Endothelial cell of umbilical vein (primary cell): ENCODE results near the gene TTC24. TPM values are rescaled to one million over a fixed set of nuclear protein-coding genes. Genes with fewer than 3 reads are reported as not detected.

Experiments used
- BruUV-seq: library from RNA; stranded (reverse); fragments of 400-500 nt; replicated peaks from 2 replicates; lab custom pipeline; 2021; lab: Mats Ljungman, UMichigan
- CTCF ChIA-PET: fragments of 300-600, 350-600 bp; sonication (Branson Sonifier 250); formaldehyde crosslinking; loops from one replicate; lab custom pipeline; 2021; ENCODE audit warnings: antibody characterized with exemption, inconsistent platforms; lab: Charles Lee
- POLR2A ChIA-PET: fragments of 300-600, 350-600 bp; sonication (Branson Sonifier 250); formaldehyde crosslinking; loops from one replicate; lab custom pipeline; 2021; ENCODE audit warnings: antibody characterized with exemption, inconsistent platforms; lab: Charles Lee
- DNase-seq: peaks from one replicate; pipeline ENCODE4 v3.0.0-alpha.2; 2011; ENCODE audit warnings: low read depth, low spot score
- FAIRE-seq: peaks from 2 replicates; lab custom pipeline; 2011; peaks lifted over from hg19 to GRCh38; lab: Jason Lieb, UNC
- H2AFZ ChIP-seq: 2 replicates; pipeline ENCODE4 v1.6.0; 2012; ENCODE audit warnings: low read depth, low read length, control low read depth, inconsistent platforms
- H3K27ac ChIP-seq: 2 replicates; pipeline ENCODE4 v1.5.1; 2011; ENCODE audit warnings: low read depth, mild to moderate bottlenecking, control low read depth, low read length, moderate library complexity; ENCODE audit not compliant: insufficient read depth
- H3K27me3 ChIP-seq, 2 experiments: 2 replicates each; pipeline versions ENCODE4 v1.6.0 to v1.6.1; 2011; ENCODE audit warnings: low read length in 2 of 2, mixed read lengths in 1 of 2; ENCODE audit not compliant: control insufficient read depth in 2 of 2, insufficient read depth in 2 of 2
- H3K36me3 ChIP-seq, 2 experiments: 2 replicates in 1 of 2; 3 replicates in 1 of 2; pipeline ENCODE4 v1.5.1; 2011; ENCODE audit warnings: low read length in 2 of 2, mild to moderate bottlenecking in 1 of 2, moderate library complexity in 1 of 2; ENCODE audit not compliant: control insufficient read depth in 2 of 2, insufficient read depth in 2 of 2; ENCODE audit errors: extremely low read depth in 1 of 2
- H3K4me1 ChIP-seq: 3 replicates; pipeline ENCODE4 v1.5.1; 2011; ENCODE audit warnings: mild to moderate bottlenecking, low read length; ENCODE audit not compliant: control insufficient read depth, insufficient read depth; ENCODE audit errors: extremely low read depth
- H3K4me2 ChIP-seq: 2 replicates; pipeline ENCODE4 v1.6.1; 2011; ENCODE audit warnings: low read length, control low read depth, mixed read lengths; ENCODE audit not compliant: insufficient read depth
- H3K4me3 ChIP-seq, 3 experiments: fragments of 200-600 bp in 1 of 3; sonication (generic), shearing (Covaris generic) in 1 of 3; replicated peaks in 1 of 3; 2 replicates each; pipeline ENCODE4 v1.5.1; 2011 to 2016; ENCODE audit warnings: control low read depth in 3 of 3, low read length in 3 of 3, mild to moderate bottlenecking in 2 of 3, inconsistent platforms in 1 of 3, low read depth in 1 of 3, moderate library complexity in 1 of 3; ENCODE audit not compliant: insufficient read depth in 1 of 3
- H3K79me2 ChIP-seq: 2 replicates; pipeline ENCODE4 v1.6.0; 2012; ENCODE audit warnings: low read length, inconsistent platforms; ENCODE audit not compliant: control insufficient read depth, insufficient read depth
- H3K9ac ChIP-seq: replicated peaks from 2 replicates; pipeline ENCODE3; 2011; ENCODE audit warnings: low read length, control low read depth; ENCODE audit not compliant: insufficient read depth; ENCODE audit errors: extremely low read depth
- H3K9me1 ChIP-seq: replicated peaks from 3 replicates; pipeline ENCODE4 v1.6.0; 2011; ENCODE audit warnings: mild to moderate bottlenecking, low read length; ENCODE audit not compliant: control insufficient read depth, insufficient read depth; ENCODE audit errors: extremely low read depth
- H3K9me3 ChIP-seq: replicated peaks from 2 replicates; pipeline ENCODE4 v1.5.1; 2012; ENCODE audit warnings: low read length, inconsistent platforms; ENCODE audit not compliant: control insufficient read depth, insufficient read depth
- H4K20me1 ChIP-seq: replicated peaks from 2 replicates; pipeline ENCODE3; 2011; ENCODE audit warnings: mild to moderate bottlenecking, low read length; ENCODE audit not compliant: control insufficient read depth, insufficient read depth; ENCODE audit errors: extremely low read depth
- CTCF ChIP-seq, 2 donors: IDR thresholded peaks; 1 replicate in 1 of 2; 2 replicates in 1 of 2; pipeline ENCODE4 v1.5.1; 2011; ENCODE audit warnings: low read length in 2 of 2, mild to moderate bottlenecking in 2 of 2, moderate library complexity in 2 of 2, control low read depth in 1 of 2, inconsistent platforms in 1 of 2, low read depth in 1 of 2; ENCODE audit not compliant: insufficient read depth in 1 of 2; ENCODE audit errors: extremely low read depth in 1 of 2
- EZH2 ChIP-seq: IDR thresholded peaks from 2 replicates; pipeline ENCODE4 v1.6.1; 2012; ENCODE audit warnings: borderline replicate concordance, low read depth, mild to moderate bottlenecking, moderate library complexity, low read length, inconsistent platforms; ENCODE audit not compliant: severe bottlenecking
- FOS ChIP-seq: IDR thresholded peaks from 2 replicates; pipeline ENCODE4 v1.6.1; 2011; ENCODE audit warnings: mild to moderate bottlenecking, low read length, moderate library complexity, borderline replicate concordance; ENCODE audit not compliant: insufficient read depth
- GATA2 ChIP-seq: IDR thresholded peaks from 2 replicates; pipeline ENCODE4 v1.7.0; 2011; ENCODE audit warnings: low read depth, mild to moderate bottlenecking, moderate library complexity, mixed read lengths, low read length; ENCODE audit not compliant: insufficient read length, insufficient read depth
- JUN ChIP-seq: IDR thresholded peaks from 2 replicates; pipeline ENCODE4 v1.6.1; 2011; ENCODE audit warnings: borderline replicate concordance, low read depth; ENCODE audit not compliant: insufficient read length, insufficient read depth
- MAX ChIP-seq: IDR thresholded peaks from 2 replicates; pipeline ENCODE4 v1.6.1; 2011; ENCODE audit not compliant: insufficient read depth, insufficient read length
- MYC ChIP-seq: IDR thresholded peaks from one replicate; pipeline ENCODE4 v1.6.1; 2011; ENCODE audit warnings: mild to moderate bottlenecking, low read depth, low read length
- POLR2A ChIP-seq: IDR thresholded peaks from 2 replicates; pipeline ENCODE4 v1.6.1; 2012; ENCODE audit warnings: low read depth, mild to moderate bottlenecking, control low read depth, low read length
- POLR2AphosphoS5 ChIP-seq: IDR thresholded peaks from 2 replicates; pipeline ENCODE4 v1.6.1; 2012; ENCODE audit warnings: low read depth, mild to moderate bottlenecking, control low read depth, low read length, moderate library complexity; ENCODE audit not compliant: insufficient read depth
- dilution Hi-C: fragments of 300-500 bp; cut with MboI; formaldehyde crosslinking; loops from one replicate; pipeline ENCODE4 v1.15.0; 2019; ENCODE audit warnings: low sequenced_read_pairs; ENCODE audit not compliant: extremely low pct_ligation_motif_present
- intact Hi-C: fragments of 100-400 bp; cut with micrococcal nuclease; formaldehyde crosslinking; loops from one replicate; pipeline ENCODE4 v1.10.0; 2022
- polyA plus RNA-seq, 4 experiments: library from polyadenylated mRNA; depleted of rRNA in 3 of 4; stranded (reverse) in 3 of 4; unstranded in 1 of 4; fragments of >200 nt; gene quantifications; 2 replicates each; pipeline versions ENCODE4 v1.2.1 to v1.2.3, GENCODE V29; 2011 to 2012; ENCODE audit warnings: missing spikeins in 1 of 4
- total RNA-seq: library from RNA; stranded (reverse); gene quantifications from 2 replicates; pipeline ENCODE4 v1.2.3, GENCODE V29; 2021

Gene TTC24
- total and polyA plus RNA-seq, 2 donors (not counting 3 experiments of a cell fraction or from before 2014, with no cell fraction given): not detected

- Histone ChIP-seq H3K9me1 (no peaks in the 10 kb centered on the region), H3K9me3 (no peaks in the 10 kb centered on the region), H4K20me1 (no peaks in the 10 kb centered on the region), H3K79me2 (no peaks in the 10 kb centered on the region), H3K4me2 (no peak overlapping the region), H3K36me3 (peaks cover 8 to 14% of the 10 kb centered on the region in 2 experiments), H3K27me3 (no peaks in the 10 kb centered on the region), H3K9ac (no peak overlapping the region), H3K4me1 (no peaks in the 10 kb centered on the region), H3K4me3 (no peak overlapping the region), H3K27ac (no peak overlapping the region), H2AFZ (no peak overlapping the region)
- dilution Hi-C loops: no loop called here
- ChIA-PET CTCF (interaction anchor here (1.6 kb wide), 1 partner anchor 66 kb away, joined by 4 read pairs; no protein-coding TSS in a partner anchor), POLR2A (no interaction called here)
- TF ChIP-seq JUN: no peak
- TF ChIP-seq POLR2AphosphoS5: no peak
- TF ChIP-seq CTCF (IDR thresholded peaks at IDR 0.05; ENCODE audit: extremely low read depth in 1 of 2, insufficient read depth in 1 of 2, low read depth in 1 of 2, low read length in 2 of 2): no peak
- no peak for TF ChIP-seq MAX
- TF ChIP-seq FOS: no peak
- no peak for TF ChIP-seq EZH2
- no peak for TF ChIP-seq GATA2
- no peak for TF ChIP-seq POLR2A
- TF ChIP-seq MYC: no peak
- intact Hi-C loops: no loop called here
- no peak for FAIRE-seq
- DNase-seq: no peak
- no TSS peak for BruUV-seq
These were observed 33.3 kb upstream of the TTC24 start for GRCh38 chr1:156546267-156546666.
